Measurements from ENCODE around the gene NUSAP1. TPM values are rescaled to one million over a fixed set of nuclear protein-coding genes. Genes with fewer than 3 reads are reported as not detected.

The NUSAP1 gene
- total RNA-seq, 1 experiment from 2014 or later: 158 TPM

DNA sequence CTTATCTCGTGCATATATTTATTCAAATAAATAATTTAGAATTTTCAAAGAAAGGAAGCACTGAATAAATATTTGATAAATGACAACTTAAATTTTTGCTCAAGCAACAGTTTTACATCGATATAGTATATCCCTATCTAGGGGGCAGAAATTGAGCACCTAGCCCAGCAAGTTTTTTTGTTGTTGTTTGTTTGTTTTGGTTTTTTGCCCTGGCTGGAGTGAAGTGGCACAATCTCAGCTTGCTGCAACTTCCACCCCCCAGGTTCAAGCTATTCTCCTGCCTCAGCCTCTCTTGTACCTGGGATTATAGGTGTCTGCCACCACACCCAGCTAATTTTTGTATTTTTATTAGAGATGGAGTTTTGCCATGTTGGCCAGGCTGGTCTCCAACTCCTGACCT is 42.7 kb upstream of the NUSAP1 start:
- Histone ChIP-seq H3K27me3 (ENCODE audit: insufficient read depth, low read length) (no peaks in the 10 kb centered on the region), H3T11ph (ENCODE audit: low read length) (no peak overlapping the region), H3K9ac (ENCODE audit: extremely low read depth, insufficient read length, low read length) (no peak overlapping the region), H3K4me2 (ENCODE audit: insufficient read depth, insufficient read length, low read length) (no peak overlapping the region), H2AFZ (ENCODE audit: low read length) (no peak overlapping the region), H3K79me2 (ENCODE audit: insufficient read depth, low read length) (no peaks in the 10 kb centered on the region; the same call in none of the 2 replicates), H4K5ac (ENCODE audit: insufficient read length, low read depth, low read length) (no peak overlapping the region), H3K18ac (ENCODE audit: insufficient read length, low read depth, low read length) (no peak overlapping the region), H4K20me1 (ENCODE audit: control insufficient read depth, insufficient read depth, insufficient read length) (no peaks in the 10 kb centered on the region), H2BK15ac (ENCODE audit: low read depth, low read length) (no peak overlapping the region), H3K4me1 (ENCODE audit: insufficient read depth, low read length) (peaks cover 2% of the 10 kb centered on the region; the same call in 1 of the 2 replicates), H2BK5ac (ENCODE audit: insufficient read length, low read length) (no peak overlapping the region), H2BK12ac (ENCODE audit: insufficient read length, low read depth, low read length) (no peak overlapping the region), H3K14ac (ENCODE audit: insufficient read depth, low read length) (no peak overlapping the region), H3K9me3 (ENCODE audit: control insufficient read depth, low read depth, low read length) (no peaks in the 10 kb centered on the region), H2AK5ac (ENCODE audit: insufficient read length, low read length) (no peak overlapping the region), H3K56ac (ENCODE audit: insufficient read length, low read depth, low read length) (no peak overlapping the region), H3K4ac (ENCODE audit: low read depth, low read length) (no peak overlapping the region), H2BK120ac (ENCODE audit: low read depth, low read length, poor library complexity, severe bottlenecking) (no peak overlapping the region), H2BK20ac (ENCODE audit: low read depth, low read length, poor library complexity, severe bottlenecking) (no peak overlapping the region), H3K27ac (ENCODE audit: insufficient read length, low read depth, low read length) (no peak overlapping the region), H3K79me1 (ENCODE audit: insufficient read depth, low read depth, low read length, poor library complexity, severe bottlenecking) (peaks cover 13% of the 10 kb centered on the region), H4K91ac (ENCODE audit: insufficient read length, low read depth, low read length) (no peak overlapping the region), H4K8ac (replicated peaks; ENCODE audit: insufficient read length, low read depth, low read length) (no peak overlapping the region), H3K23me2 (ENCODE audit: insufficient read length, low read depth, low read length, poor library complexity, severe bottlenecking) (peaks cover 4% of the 10 kb centered on the region), H3K23ac (ENCODE audit: insufficient read length, low read depth, low read length) (no peak overlapping the region)
- H3K4me1 Mint-ChIP-seq: peaks cover 10 to 13% of the 10 kb centered on the region in 2 experiments
- H3K27ac Mint-ChIP-seq: no peak overlapping the region
- H3K4me3 Mint-ChIP-seq: no peak overlapping the region
- WGBS (ENCODE audit: extremely low coverage, insufficient read length, low lambda C conversion rate): no CpG with 5 or more reads among the region's 2 CpGs
- no peaks in the 10 kb centered on the region for H3K9me3 Mint-ChIP-seq
- TF ChIP-seq, protein P1, sequence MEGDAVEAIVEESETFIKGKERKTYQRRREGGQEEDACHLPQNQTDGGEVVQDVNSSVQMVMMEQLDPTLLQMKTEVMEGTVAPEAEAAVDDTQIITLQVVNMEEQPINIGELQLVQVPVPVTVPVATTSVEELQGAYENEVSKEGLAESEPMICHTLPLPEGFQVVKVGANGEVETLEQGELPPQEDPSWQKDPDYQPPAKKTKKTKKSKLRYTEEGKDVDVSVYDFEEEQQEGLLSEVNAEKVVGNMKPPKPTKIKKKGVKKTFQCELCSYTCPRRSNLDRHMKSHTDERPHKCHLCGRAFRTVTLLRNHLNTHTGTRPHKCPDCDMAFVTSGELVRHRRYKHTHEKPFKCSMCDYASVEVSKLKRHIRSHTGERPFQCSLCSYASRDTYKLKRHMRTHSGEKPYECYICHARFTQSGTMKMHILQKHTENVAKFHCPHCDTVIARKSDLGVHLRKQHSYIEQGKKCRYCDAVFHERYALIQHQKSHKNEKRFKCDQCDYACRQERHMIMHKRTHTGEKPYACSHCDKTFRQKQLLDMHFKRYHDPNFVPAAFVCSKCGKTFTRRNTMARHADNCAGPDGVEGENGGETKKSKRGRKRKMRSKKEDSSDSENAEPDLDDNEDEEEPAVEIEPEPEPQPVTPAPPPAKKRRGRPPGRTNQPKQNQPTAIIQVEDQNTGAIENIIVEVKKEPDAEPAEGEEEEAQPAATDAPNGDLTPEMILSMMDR (conservative IDR thresholded peaks at IDR 0.05): no peak
- H3K36me3 Mint-ChIP-seq (ENCODE audit: insufficient read depth in 1 of 3, low read depth in 3 of 3): peaks cover 44 to 71% (median 59%) of the 10 kb centered on the region in 3 experiments
- DNase-seq: no peak
- no peaks in the 10 kb centered on the region for H3K27me3 Mint-ChIP-seq (ENCODE audit: low read depth)
